Esophagus muscularis mucosa (tissue), 4 donors: ENCODE measurements around the gene ZNF264.

ENCODE experiments used
- CTCF ChIP-seq, 3 experiments: fragments of 200-600 bp in 2 of 3; fragments of 450-650 bp in 1 of 3; sonication (generic) in 2 of 3; IDR thresholded peaks; one replicate each; pipeline ENCODE4 v1.5.1; 2017 to 2019; ENCODE audit warnings: antibody characterized with exemption in 3 of 3, mild to moderate bottlenecking in 2 of 3, moderate library complexity in 1 of 3
- EP300 ChIP-seq: sonication (generic); formaldehyde crosslinking; IDR thresholded peaks from one replicate; pipeline ENCODE4 v1.6.1; 2017; ENCODE audit warnings: antibody characterized with exemption
- POLR2A ChIP-seq: fragments of 450-650 bp; IDR thresholded peaks from one replicate; pipeline ENCODE4 v1.6.1; 2017; ENCODE audit warnings: antibody characterized with exemption, moderate library complexity, mild to moderate bottlenecking, low read depth

- TF ChIP-seq POLR2A (no peak), CTCF (IDR thresholded peaks at IDR 0.05) (no peak), EP300 (no peak)
Measured at GRCh38 chr19:57171551-57172081, 19.7 kb upstream of the ZNF264 start.
